Smooth muscle cell (in vitro differentiated cells): Measurements from ENCODE around the gene CCND1. TPM values are rescaled to one million over a fixed set of nuclear protein-coding genes. Genes with fewer than 3 reads are reported as not detected.

Source experiments
- DNase-seq: peaks from one replicate; lab custom pipeline; 2025; ENCODE audit not compliant: unreplicated experiment; lab: John Stamatoyannopoulos, UW
- H2AFZ ChIP-seq: fragments of 200-600 bp; sonication (generic); 2 replicates; pipeline ENCODE4 v1.6.0; 2016; ENCODE audit warnings: antibody characterized with exemption, low read depth, mild to moderate bottlenecking
- H3F3A ChIP-seq: fragments of 200-600 bp; sonication (generic); 2 replicates; pipeline ENCODE4 v1.6.0; 2017; ENCODE audit warnings: antibody characterized with exemption, low read depth
- H3K27ac ChIP-seq: fragments of 200-600 bp; sonication (generic); 2 replicates; pipeline ENCODE4 v1.5.1; 2016; ENCODE audit warnings: low read depth, mild to moderate bottlenecking
- H3K27me3 ChIP-seq: fragments of 200-600 bp; sonication (generic); 2 replicates; pipeline ENCODE4 v1.6.1; 2016; ENCODE audit warnings: low read depth, mild to moderate bottlenecking
- H3K36me3 ChIP-seq: fragments of 200-600 bp; sonication (generic); 2 replicates; pipeline ENCODE4 v1.5.1; 2016; ENCODE audit warnings: low read depth
- H3K4me1 ChIP-seq: fragments of 200-600 bp; sonication (generic); 2 replicates; pipeline ENCODE4 v1.5.1; 2016; ENCODE audit warnings: low read depth
- H3K4me2 ChIP-seq: fragments of 200-600 bp; sonication (generic); 2 replicates; pipeline ENCODE4 v1.6.0; 2016; ENCODE audit warnings: mild to moderate bottlenecking
- H3K4me3 ChIP-seq: fragments of 200-600 bp; sonication (generic); 2 replicates; pipeline ENCODE4 v1.5.1; 2016; ENCODE audit warnings: mild to moderate bottlenecking
- H3K79me2 ChIP-seq: fragments of 200-600 bp; sonication (generic); 2 replicates; pipeline ENCODE4 v1.6.0; 2016; ENCODE audit warnings: low read depth, mild to moderate bottlenecking
- H3K9ac ChIP-seq: fragments of 200-600 bp; sonication (generic); 2 replicates; pipeline ENCODE4 v1.6.0; 2016; ENCODE audit warnings: low read depth
- H3K9me3 ChIP-seq: fragments of 200-600 bp; sonication (generic); replicated peaks from 2 replicates; pipeline ENCODE4 v1.5.1; 2016; ENCODE audit warnings: low read depth
- H4K20me1 ChIP-seq: fragments of 200-600 bp; sonication (generic); 2 replicates; pipeline ENCODE4 v1.6.0; 2016; ENCODE audit warnings: low read depth
- CTCF ChIP-seq: fragments of 200-600 bp; sonication (generic); IDR thresholded peaks from 2 replicates; pipeline ENCODE4 v1.5.1; 2017; ENCODE audit warnings: borderline replicate concordance, mild to moderate bottlenecking, antibody characterized with exemption; ENCODE audit not compliant: insufficient read depth, poor library complexity, severe bottlenecking
- WGBS: methylation state at CpG from one replicate; pipeline ENCODE4 v1.1.7; 2016; ENCODE audit warnings: low lambda C conversion rate; 5-methylcytosine and 5-hydroxymethylcytosine counted together
- polyA plus RNA-seq: library from polyadenylated mRNA; unstranded; fragments of >200 nt; fragmentation: Nextera tagmentation; extraction: Ambion mirVana; gene quantifications from 2 replicates; pipeline ENCODE4 v1.2.1, GENCODE V29; 2016
- total RNA-seq: library from RNA; depleted of rRNA; stranded (reverse); fragments of >200 nt; gene quantifications from 2 replicates; pipeline ENCODE4 v1.2.3, GENCODE V29; 2014

Gene CCND1
- total and polyA plus RNA-seq, 2 experiments from 2014 or later, result 281 to 482 TPM

- H2AFZ ChIP-seq, result peak overlapping the region; percentile 76
- peaks cover 18% of the 10 kb centered on the region for H3K79me2 ChIP-seq
- peaks cover 25% of the 10 kb centered on the region for H3K4me1 ChIP-seq
- TF ChIP-seq CTCF, result no peak
- peak overlapping the region; percentile 93 for H3K4me3 ChIP-seq
- peak overlapping the region; percentile 20 for H3K9ac ChIP-seq
- H3F3A ChIP-seq, result peaks cover 6% of the 10 kb centered on the region
- peak overlapping the region; percentile 96 for H3K4me2 ChIP-seq
- WGBS, result 2% methylated on average over 54 of the region's 63 CpGs
- no peaks in the 10 kb centered on the region for H3K36me3 ChIP-seq
- peak; percentile 37 for DNase-seq
- peaks cover 6% of the 10 kb centered on the region for H4K20me1 ChIP-seq
- peak overlapping the region; percentile 87 for H3K27ac ChIP-seq
- no peaks in the 10 kb centered on the region for H3K9me3 ChIP-seq
- no peaks in the 10 kb centered on the region for H3K27me3 ChIP-seq
These were observed 4.3 kb upstream of the CCND1 start for GRCh38 chr11:69636512-69637197.

- DNase-seq, result no peak
- Histone ChIP-seq H3F3A (peaks cover 6% of the 10 kb centered on the region), H3K9ac (peak overlapping the region; percentile 20), H3K4me2 (peak overlapping the region; percentile 96), H3K4me3 (peak overlapping the region; percentile 93), H4K20me1 (peaks cover 8% of the 10 kb centered on the region), H3K27me3 (no peaks in the 10 kb centered on the region), H2AFZ (peak overlapping the region; percentile 63), H3K9me3 (no peaks in the 10 kb centered on the region), H3K36me3 (no peaks in the 10 kb centered on the region), H3K79me2 (peaks cover 25% of the 10 kb centered on the region), H3K4me1 (peaks cover 25% of the 10 kb centered on the region), H3K27ac (peak overlapping the region; percentile 87)
- 6% methylated on average over 54 of the region's 67 CpGs for WGBS
- TF ChIP-seq CTCF, result no peak
These were observed 3.6 kb upstream of the CCND1 start for GRCh38 chr11:69637198-69637940.

GRCh38 chr11:69637941-69638871, 2.8 kb upstream of the CCND1 start:
- H3K4me1 ChIP-seq, result peaks cover 25% of the 10 kb centered on the region
- H3K27ac ChIP-seq, result peak overlapping the region; percentile 87
- 1% methylated on average over 66 of the region's 78 CpGs for WGBS
- peak overlapping the region; percentile 24 for H3K9ac ChIP-seq
- peak overlapping the region; percentile 96 for H3K4me2 ChIP-seq
- H4K20me1 ChIP-seq, result peaks cover 13% of the 10 kb centered on the region
- H3K27me3 ChIP-seq, result no peaks in the 10 kb centered on the region
- no peaks in the 10 kb centered on the region for H3K36me3 ChIP-seq
- H3F3A ChIP-seq, result peaks cover 6% of the 10 kb centered on the region
- peak overlapping the region; percentile 93 for H3K4me3 ChIP-seq
- DNase-seq, result no peak
- no peak for TF ChIP-seq CTCF
- peak overlapping the region; percentile 63 for H2AFZ ChIP-seq
- no peaks in the 10 kb centered on the region for H3K9me3 ChIP-seq
- peaks cover 34% of the 10 kb centered on the region for H3K79me2 ChIP-seq
